Islet of Langerhans (tissue), 1 donor: ENCODE measurements around the gene FRRS1.

Experiments used
- FAIRE-seq: peaks from one replicate; lab custom pipeline; 2011; peaks lifted over from hg19 to GRCh38; lab: Jason Lieb, UNC

Gene FRRS1

DNA sequence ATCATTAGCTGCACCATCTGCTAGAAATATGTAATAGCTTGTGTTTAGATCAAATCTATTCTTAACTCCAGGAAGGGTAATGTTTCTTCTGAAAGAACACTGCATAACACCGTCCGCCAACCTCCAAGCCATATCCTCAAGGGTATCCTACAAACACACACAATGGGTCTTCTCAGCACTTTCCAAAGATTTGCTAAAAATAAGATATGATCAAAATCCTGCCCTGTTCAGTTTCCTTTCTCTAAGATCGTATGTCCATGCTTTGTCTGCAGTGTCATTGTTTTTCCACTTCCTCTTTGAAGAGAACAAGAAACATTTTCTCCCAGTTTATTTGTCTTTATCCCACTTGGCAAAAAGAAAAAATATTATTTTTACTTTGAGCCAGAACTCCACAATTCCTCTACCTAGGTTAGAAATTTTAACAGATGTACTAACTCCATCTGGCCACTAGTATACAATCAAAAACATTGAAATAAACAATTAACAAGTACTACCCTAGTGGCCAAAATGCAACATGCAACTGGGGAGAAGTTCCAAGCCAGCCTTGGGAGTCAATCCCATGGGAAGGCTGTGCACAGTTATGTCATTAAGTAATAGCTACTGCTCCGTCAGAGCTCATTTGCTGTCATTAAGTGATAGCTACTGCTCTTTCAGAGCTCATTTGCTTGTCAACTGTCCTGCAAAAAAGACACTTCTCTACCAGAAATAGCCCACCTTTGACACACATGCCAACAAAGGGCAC is 37.8 kb downstream of the FRRS1 start:
- no peak for FAIRE-seq

DNA sequence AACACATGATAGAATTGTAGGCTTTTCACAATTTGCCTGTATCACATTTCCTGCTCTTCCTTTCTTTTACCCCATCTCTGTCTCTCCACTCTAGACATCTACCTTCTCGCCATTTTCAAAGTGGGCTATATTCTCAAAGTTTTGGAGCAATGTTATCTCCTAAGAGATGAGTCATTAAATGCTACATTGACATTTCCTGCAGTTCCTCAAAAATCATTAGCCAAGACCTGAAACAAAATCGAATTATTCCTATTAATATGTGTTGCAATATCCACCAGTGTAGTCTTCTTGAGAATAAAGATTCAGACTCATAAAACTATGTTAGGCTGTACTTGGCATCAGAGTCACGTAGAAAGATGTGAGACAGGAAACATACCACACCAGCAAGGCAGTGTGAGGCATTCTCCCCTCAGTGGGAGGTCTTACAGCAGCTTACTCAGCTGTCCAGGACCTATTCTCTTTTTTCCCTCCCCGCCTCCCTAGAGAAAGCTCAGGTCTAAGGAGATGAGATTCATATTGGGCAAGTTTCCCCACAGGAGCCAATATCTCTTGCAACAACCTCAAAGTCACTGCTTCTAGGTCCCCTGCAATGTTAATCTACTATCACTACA is 38.8 kb downstream of the FRRS1 start:
- FAIRE-seq = no peak

DNA sequence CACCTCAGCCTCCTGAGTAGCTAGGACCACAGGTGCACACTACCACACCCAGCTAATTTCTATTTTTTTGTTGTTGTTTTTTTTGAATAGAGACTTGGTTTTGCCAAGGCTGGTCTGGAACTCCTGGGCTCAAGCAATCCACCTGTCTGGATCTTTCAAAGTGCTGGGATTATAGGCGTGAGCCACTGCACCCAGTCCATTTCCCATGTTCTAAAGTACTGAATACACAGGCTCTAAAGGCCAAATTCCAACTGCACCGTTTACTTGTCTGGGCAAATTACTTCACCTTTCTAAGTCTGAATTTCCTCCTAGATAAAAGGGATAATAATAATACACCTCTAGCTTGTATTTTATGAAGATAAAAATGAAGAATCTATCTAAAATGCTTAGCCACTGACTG is 39.6 kb downstream of the FRRS1 start:
- no peak for FAIRE-seq

DNA sequence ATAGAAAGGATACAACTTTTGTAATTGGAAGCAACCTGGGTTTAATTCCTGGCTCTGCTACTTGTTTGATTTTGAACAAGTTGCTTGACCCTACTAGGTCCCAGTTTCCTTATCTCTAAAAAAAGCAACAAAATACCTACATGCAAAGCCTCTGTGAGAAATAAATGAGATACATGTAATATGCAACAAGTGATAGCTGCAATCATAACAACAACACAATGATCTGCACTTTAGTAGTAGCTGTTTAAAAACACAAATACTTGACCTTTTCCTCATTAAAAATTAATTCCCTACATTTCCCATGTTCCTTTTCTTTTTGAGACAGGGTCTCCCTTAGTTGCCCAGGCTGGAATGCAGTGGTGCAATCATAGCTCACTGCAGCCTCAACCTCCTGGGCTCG is 40.0 kb downstream of the FRRS1 start:
- FAIRE-seq = no peak

DNA sequence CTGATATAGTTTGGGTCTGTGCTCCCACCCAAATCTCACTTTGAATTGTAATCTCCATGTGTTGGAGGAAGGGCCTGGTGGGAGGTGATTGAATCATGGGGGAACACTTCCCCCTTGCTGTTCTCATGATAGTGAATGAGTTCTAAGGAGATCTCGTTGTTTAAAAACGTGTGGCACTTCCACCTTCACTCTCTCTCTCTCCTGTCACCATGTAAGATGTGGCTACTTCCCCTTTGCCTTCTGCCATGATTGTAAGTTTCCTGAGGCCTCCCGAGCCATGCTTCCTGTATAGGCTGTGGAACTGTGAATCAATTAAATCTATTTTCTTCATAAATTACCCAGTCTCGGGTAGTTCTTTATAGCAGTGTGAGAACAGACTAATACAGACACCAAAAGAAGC is 40.4 kb downstream of the FRRS1 start:
- FAIRE-seq = no peak

DNA sequence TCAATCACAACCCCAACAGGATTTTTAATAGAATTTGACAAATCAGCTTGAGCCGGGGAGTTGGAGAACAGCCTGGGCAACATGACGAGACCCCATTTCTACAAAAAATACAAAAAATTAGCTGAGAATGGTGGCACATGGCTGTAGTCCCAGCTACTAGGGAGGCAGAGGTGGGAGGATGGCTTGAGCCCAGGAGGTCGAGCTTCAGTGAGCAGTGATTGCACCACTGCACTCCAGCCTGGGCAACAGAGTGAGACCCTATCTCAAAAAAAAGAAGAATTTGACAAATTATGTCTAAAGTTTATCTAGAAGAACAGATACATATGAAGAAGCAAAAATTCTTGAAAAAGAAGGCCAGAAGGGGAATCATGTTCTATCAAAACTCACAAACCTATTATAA is 43.2 kb downstream of the FRRS1 start:
- FAIRE-seq = no peak

DNA sequence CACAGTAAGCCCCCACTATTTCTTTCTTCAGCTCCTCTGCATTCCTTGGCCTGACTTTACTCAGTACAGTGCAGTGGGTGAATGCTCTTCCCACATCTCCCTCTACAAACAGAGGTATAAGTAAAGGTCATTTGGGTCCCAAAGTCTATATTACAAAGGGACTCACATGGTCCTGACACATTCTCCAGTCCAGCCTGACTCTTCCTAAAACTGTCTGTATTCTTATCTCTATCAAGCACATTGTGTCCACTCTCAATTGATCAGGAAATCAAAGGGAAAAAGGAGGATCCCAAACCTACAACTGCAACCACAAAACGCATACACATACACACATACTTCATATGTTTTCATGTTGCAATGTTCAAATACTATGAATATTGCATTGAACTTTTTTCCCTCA is 49.4 kb downstream of the FRRS1 start:
- FAIRE-seq = no peak

DNA sequence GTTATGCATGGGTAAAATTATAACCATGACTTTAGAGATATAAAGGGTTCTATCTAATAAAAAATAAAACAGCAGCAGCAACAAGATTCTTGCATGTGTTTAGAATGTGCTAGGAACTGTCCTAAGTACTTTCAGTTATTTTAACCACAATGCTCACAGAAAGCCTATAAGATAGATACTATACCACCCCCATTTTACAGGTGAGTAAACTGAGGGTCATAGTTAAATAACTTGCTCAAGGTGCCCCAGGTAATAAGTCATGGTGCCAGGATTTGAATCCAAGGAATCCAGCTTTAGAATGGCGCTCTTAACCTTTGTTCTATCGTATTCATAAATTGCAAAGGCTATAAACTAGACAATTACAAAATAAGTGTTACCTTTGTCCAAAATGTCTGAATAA is 53.4 kb downstream of the FRRS1 start:
- FAIRE-seq = no peak

DNA sequence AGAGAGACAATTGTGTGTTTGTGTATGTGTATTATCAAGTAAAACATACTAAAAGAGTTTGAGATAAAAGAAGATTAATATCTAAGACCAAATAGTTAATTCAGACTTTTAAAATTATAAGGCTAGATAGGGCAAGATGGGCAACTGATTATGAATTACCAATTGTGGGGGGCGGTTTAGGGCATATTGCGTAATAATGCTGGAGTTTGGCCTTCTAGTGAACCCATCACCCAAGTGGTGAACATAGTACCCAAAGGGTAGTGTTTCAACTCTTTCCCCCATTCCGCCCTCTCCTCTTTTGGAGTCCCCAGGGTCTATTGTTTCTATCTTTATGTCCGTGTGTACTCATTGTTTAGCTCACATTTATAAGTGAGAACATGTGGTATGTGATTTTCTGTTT is 55.4 kb downstream of the FRRS1 start:
- FAIRE-seq = no peak

DNA sequence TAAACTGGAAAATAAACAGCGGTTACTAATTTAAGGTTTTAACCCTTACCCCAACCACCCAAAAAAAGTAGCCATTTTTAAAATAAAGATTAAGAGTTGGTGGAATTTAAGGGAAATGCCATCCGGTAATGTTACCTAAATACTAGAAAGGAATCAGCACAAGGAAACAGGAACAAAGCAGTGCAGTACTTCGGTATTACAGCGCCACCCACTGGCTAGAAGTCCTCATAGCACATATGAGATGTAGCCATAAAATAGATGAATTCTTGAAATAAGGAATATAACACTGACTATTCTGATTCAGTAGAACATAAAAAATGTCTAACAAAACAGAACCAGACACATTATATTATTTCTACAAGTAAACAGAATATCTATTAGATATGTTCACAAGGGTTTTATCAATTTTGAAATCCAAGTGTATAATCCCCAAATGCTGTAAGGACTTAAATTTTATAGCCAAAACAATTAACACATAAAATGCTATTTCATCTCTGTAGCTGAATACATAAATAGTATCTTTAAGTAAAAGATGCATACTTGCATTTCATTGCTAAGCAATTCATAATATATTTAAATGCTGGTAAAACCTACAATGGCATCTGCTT is 58.8 kb downstream of the FRRS1 start:
- FAIRE-seq = peak; percentile 98

DNA sequence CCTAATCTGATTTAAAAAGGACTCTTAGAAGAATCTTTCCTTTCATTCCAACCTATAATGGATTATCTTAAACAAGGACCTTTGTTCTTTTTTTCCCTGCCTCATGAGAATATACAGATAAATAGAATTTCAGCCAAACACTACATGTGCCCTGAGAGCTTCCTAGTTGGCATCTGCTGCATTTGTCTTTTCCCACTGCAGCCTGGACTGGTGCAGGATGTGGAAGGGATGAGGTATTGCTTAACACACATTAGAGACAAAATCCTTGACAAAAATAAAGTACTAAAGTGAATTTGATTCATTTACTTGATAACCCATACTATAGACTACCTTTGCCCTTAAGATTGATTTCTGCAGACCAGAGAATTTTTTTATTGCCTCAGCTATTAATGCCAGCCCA is 61.0 kb downstream of the FRRS1 start:
- no peak for FAIRE-seq

DNA sequence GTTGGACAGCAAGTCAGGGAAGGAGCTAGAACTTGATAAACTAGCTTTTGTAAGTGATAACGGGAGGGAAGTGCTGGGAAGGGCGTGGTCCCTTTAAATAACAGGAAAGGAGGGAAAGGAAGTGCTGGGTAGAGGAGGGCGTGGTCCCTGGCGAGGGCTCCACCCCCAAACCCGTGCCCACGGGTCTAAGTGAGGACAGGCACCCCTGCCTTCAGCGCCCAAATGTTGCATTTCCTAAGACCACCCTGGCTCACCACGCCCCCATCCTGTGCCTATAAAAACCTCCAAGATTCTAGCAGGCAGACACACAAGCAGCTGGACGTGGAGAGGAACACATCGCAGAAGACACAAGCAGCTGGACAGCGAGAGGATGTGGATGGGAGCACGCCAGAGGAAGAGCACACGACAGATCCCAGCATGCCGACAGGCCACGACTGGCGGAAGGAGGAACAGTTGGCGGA is 62.0 kb downstream of the FRRS1 start:
- no peak for FAIRE-seq

DNA sequence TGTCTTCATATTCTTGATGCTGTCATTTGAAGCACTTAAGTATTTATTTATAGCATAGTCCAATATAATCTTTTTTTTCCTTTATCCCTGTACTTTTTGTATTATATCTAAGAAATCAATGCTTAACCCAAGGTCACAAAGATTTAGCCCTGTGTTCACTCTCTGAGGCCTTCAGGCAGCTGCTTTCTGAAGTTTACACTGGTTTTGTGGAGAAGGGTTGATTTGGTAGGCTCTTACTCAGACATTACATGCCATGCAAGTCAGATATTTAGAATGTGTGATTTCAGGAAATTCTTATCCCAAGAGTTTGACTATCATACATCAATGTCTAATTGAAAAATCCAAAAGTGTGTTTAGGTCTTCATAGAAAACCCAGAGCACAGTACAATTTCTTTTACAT is 64.2 kb downstream of the FRRS1 start:
- FAIRE-seq = no peak

DNA sequence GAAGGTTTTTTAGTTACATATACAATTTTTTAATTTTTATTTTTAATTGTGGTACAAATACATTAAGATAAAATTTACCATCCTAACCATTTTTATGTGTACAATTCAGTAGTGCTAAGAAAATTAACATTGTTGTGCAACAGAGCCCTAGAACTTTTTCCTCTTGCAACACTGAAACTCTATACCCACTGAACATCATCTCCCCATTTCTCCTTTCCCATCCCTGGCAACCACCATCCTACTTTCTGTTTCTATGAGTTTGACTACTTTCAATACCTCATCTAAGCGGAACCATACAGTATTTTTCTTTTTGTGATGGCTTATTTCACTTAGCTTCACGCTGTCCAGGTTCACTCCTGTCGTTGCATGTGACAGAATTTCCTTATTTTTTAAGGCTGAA is 66.4 kb downstream of the FRRS1 start:
- FAIRE-seq = no peak

DNA sequence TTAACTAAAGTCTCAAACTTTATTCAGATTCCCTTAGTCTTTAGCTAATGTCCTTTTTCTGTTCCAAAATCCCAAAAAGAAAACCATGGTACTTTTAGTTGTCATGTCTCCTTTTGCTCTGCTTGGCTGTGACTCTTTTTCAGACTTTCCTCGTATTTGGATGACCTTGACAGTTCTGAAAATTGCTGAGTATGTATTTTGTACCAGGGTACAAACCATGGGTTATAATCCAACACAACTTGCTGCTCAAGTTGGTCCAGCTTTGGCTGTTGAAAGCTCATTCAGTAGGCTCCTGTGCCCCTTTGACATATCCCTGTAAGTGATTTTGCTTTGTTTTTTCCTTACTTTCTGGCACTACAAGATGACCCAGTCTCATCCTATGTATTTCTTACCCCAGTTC is 68.9 kb downstream of the FRRS1 start:
- no peak for FAIRE-seq

DNA sequence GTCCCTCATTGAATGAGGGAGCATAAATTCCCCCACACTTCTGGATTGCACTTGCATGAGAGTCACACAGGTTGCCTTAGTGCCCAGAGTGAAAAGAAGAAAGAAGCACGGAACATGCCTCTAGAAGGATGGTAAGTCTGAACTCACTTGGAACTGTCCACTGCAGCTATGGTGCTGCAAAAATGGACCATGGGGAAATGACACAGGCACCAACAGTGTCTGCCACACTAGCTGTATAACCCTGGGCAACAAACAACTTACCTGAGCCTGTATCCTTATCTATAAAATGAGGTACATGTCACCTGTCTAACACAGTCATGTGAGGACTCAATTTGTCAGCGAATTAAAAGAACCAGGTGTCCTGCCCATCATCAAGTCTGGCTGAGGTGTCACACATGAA is 69.8 kb downstream of the FRRS1 start:
- no peak for FAIRE-seq

DNA sequence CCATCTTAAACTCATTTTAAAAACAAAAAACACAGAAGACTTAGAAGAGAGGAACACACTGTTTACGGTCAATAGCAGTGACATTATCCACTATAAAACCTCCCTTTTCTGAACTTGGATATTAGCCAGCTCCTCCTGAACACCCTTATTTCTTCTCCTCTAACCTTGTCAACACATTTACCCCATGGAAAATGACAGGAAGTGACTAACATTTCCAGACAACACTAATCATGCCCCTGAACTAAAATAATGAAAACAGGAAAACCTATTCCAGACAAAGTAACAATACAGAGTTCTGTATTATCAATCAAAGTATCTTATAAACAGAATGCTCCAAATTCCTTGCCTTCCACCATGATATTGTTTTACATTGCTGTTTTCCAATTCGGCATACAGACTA is 75.3 kb downstream of the FRRS1 start:
- no peak for FAIRE-seq

DNA sequence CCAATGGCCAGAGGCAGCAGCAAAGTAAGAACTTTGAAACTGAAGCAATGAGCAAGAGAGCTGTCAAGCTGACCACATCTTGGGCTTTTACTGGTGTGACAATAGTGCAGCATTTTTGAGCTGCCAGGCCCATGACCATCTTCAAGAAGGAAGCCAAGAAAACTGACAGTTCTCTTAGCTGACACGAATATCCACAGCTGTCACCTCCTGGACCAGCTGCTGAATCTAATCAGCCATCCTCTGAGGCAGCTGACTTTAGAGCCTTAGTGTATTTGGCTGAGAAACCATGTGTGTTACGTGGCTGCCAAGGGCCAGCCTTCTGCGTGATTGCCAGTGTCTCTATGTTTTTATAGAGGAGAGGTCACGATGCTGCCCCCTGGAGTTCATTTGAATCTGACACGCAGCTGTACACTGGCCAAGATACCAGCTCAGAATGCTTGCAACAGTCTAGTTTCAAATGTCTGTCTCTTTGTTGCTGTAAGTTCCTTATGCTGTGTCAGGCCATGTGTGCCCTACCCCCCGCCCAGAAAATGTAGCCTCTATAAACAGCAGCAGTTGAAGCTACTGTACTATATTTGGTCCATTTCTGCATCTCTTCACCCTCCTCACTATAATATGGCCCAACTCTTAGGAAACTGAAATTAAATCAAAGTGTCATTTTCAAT is 80.8 kb downstream of the FRRS1 start:
- FAIRE-seq = peak; percentile 87

DNA sequence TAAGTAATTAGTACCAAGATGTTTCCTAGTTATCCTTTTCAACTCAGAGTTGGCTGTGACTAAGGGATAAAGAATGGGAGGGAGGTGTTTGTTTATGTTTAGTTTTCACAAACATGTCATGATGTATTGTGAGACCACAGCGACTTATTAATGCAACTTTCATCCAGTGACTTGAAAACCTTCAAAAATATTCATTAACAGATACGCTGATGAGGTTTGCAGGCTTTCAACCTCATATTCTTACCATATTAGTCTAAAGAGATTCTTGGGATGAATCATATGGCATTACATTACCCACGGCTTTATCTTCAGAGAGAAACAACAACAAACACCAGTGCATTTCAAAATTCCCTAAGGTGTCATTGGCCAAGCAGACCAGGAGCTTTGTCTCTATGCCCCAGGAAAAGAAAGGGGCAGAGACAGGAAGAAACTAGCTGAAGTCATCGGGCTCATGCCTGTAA is 84.1 kb downstream of the FRRS1 start:
- FAIRE-seq = no peak

DNA sequence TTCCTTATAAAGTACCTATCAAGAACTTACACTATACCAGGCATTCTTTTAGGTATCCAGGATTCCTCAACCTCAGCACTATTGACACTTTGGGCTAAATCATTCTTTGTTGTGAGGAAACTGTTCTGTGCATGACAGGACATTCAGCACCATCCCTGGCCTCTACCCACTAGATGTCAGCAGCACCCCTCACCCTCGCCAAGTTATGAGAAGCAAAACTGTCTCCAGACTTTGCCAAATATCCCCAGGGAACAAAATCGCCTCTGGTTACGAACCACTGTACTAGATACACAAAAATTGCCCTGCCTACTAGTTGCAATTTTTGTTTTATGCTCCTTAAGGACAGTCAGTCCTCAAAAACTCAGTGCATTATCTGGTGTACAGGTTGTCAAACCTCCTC is 84.9 kb downstream of the FRRS1 start:
- FAIRE-seq = no peak

DNA sequence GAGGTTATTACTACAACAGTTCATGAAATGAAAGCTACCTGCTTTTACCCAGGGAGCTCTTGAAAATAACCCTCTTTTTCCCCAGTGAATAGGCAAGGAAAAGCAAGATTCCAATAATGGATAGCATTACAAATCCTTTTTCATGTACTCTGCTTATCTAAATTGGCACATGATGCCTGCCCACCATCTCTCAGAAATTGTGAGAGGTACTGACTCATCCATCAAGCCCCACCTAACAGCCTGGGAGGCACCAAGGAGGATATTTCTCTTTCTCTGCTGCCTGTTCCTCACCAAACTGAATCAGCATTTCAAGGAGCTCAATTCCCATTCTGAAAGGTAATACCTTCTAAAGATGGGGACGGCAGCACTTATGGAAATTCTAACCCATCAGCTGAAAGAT is 86.2 kb downstream of the FRRS1 start:
- no peak for FAIRE-seq

DNA sequence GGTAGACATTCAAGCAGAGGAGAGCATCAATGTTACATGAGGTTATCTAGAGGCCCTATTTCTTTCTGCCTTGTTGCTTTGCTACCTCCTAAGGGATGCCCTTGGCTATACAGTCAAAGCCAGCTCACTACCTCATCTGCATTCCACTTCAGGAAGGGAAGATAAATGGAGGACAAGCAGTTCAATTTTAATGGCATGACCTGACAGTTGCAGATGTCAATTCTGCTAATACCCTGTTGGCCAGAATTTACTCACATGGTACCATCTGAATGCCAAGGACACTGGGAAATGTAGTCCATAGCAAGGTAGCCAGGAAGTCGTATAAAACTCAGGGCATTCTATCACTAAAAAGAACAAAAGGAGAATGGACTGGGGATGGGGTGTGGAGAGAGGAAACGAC is 89.0 kb downstream of the FRRS1 start:
- FAIRE-seq = no peak

DNA sequence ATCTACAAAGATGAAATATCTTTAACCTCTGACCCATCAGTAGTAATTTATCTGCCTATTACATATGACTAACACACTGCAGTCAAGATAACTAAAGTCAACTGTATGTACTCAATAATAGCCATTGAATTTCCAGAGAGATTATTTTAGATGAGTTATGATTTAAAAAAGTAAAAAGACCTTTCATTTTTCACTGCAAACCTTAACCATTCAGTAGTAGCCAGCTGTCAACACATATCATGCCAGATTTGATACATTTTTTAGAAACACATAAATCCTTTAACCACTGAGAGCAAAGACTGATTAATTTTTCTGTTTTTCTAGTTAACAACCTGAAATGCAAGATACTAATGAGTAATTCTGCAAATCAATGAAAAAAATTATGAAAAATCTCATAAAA is 89.6 kb downstream of the FRRS1 start:
- no peak for FAIRE-seq
